Stimulated activated CD4-positive, alpha-beta T cell treated with anti-CD3 and anti-CD28 coated beads, Interleukin-15, amount 100 ng/mL, for 1 hour (primary cell): ENCODE measurements around the gene TTLL8.

Experiments used
- DNase-seq, 2 donors: peaks; one replicate each; pipeline ENCODE4 v3.0.0-alpha.2; 2020; ENCODE audit warnings: low read depth in 1 of 2, low spot score in 1 of 2

TTLL8 gene

GRCh38 chr22:50008151-50009040 lies 49.7 kb downstream of the TTLL8 start:
- DNase-seq: no peak

- no peak for DNase-seq
Observed at GRCh38 chr22:50007057-50007511, 51.0 kb downstream of the TTLL8 start.

- DNase-seq: no peak
Observed at GRCh38 chr22:50004918-50005317, 53.2 kb downstream of the TTLL8 start.

GRCh38 chr22:50002791-50003190 lies 55.3 kb downstream of the TTLL8 start:
- DNase-seq: no peak

GRCh38 chr22:50001388-50002231 lies 56.5 kb downstream of the TTLL8 start:
- DNase-seq: no peak

GRCh38 chr22:50000587-50001387 lies 57.3 kb downstream of the TTLL8 start:
- no peak for DNase-seq

- DNase-seq: no peak
Observed at GRCh38 chr22:49999946-50000586, 58.0 kb downstream of the TTLL8 start.

- DNase-seq: no peak
Observed at GRCh38 chr22:49999063-49999945, 58.8 kb downstream of the TTLL8 start.

GRCh38 chr22:49998718-49999062 lies 59.4 kb downstream of the TTLL8 start:
- DNase-seq: no peak

- no peak for DNase-seq
Observed at GRCh38 chr22:49997932-49998717, 60.0 kb downstream of the TTLL8 start.

- DNase-seq: no peak
Observed at GRCh38 chr22:49997251-49997599, 60.9 kb downstream of the TTLL8 start.

- no peak for DNase-seq
Observed at GRCh38 chr22:49996518-49997250, 61.4 kb downstream of the TTLL8 start.

GRCh38 chr22:49996119-49996517 lies 62.0 kb downstream of the TTLL8 start:
- DNase-seq: no peak

- no peak for DNase-seq
Observed at GRCh38 chr22:49995361-49996118, 62.6 kb downstream of the TTLL8 start.

GRCh38 chr22:49995041-49995360 lies 63.1 kb downstream of the TTLL8 start:
- no peak for DNase-seq

GRCh38 chr22:49994361-49995040 lies 63.6 kb downstream of the TTLL8 start:
- DNase-seq: no peak

GRCh38 chr22:49993649-49994360 lies 64.3 kb downstream of the TTLL8 start:
- DNase-seq: no peak
